Measurements from ENCODE around the gene ZNF230. TPM values are rescaled to one million over a fixed set of nuclear protein-coding genes. Genes with fewer than 3 reads are reported as not detected.
A peak's percentile ranks its signal among the peaks of the same experiment; 100 is the strongest.

The ZNF230 gene
- total RNA-seq, 4 donors from 2014 or later, result 2.7 to 7.5 (median 3.5) TPM

GRCh38 chr19:43997631-43998290, 5.0 kb upstream of the ZNF230 start:
- no peak for DNase-seq (ENCODE audit: extremely low spot score)
- Histone ChIP-seq H3K27me3 (no peaks in the 10 kb centered on the region), H3K27ac (replicated peaks in 1 of 4) (no peak overlapping the region), H3K9me3 (peaks cover 0 to 39% (median 11%) of the 10 kb centered on the region in 4 donors), H3K36me3 (peaks cover 44 to 52% (median 49%) of the 10 kb centered on the region in 4 donors), H3K4me1 (peaks cover 0 to 6% (median 5%) of the 10 kb centered on the region in 4 donors), H3K4me3 (no peak overlapping the region)
- 90% methylated on average over 9 of the region's 10 CpGs for WGBS
- TF ChIP-seq CTCF (IDR thresholded peaks at IDR 0.05), result no peak
- TF ChIP-seq POLR2AphosphoS5 (IDR thresholded peaks at IDR 0.05), result no peak
- TF ChIP-seq EP300 (IDR thresholded peaks at IDR 0.05), result no peak
- TF ChIP-seq POLR2A (IDR thresholded peaks at IDR 0.05; ENCODE audit: low read depth), result no peak
- intact Hi-C loops (cut with DNase I), result no loop called here

GRCh38 chr19:44002212-44002565, 568 bp upstream of the ZNF230 start:
- peak overlapping the region; percentile 75 to 83 (median 80) for H3K27ac ChIP-seq (replicated peaks in 1 of 4)
- no peaks in the 10 kb centered on the region for H3K27me3 ChIP-seq
- no peak for DNase-seq (ENCODE audit: extremely low spot score)
- H3K4me3 ChIP-seq, result peak overlapping the region; percentile 65 to 79 (median 74)
- TF ChIP-seq POLR2AphosphoS5 (IDR thresholded peaks at IDR 0.05), result no peak
- no peak for TF ChIP-seq POLR2A (IDR thresholded peaks at IDR 0.05; ENCODE audit: low read depth)
- TF ChIP-seq CTCF (IDR thresholded peaks at IDR 0.05), result no peak
- TF ChIP-seq EP300 (IDR thresholded peaks at IDR 0.05), result no peak
- intact Hi-C loops (cut with DNase I), result loop anchor here (2.0 to 10.0 kb wide), 4 partner anchors 17 to 303 kb away; partner anchors contain the start of genes ZNF155, ZNF223, ZNF225 and ZNF235
- H3K9me3 ChIP-seq, result peaks cover 0 to 30% (median 18%) of the 10 kb centered on the region in 4 donors
- peaks cover 5 to 20% (median 13%) of the 10 kb centered on the region in 4 donors for H3K36me3 ChIP-seq
- WGBS, result 12% methylated on average over 8 of the region's 8 CpGs
- H3K4me1 ChIP-seq, result peaks cover 12 to 18% (median 14%) of the 10 kb centered on the region in 4 donors

GRCh38 chr19:44003461-44004009, 778 bp downstream of the ZNF230 start:
- peaks cover 0 to 30% (median 22%) of the 10 kb centered on the region in 4 donors for H3K9me3 ChIP-seq
- H3K4me1 ChIP-seq, result peaks cover 12 to 18% (median 14%) of the 10 kb centered on the region in 4 donors
- WGBS, result 4% methylated on average over 12 of the region's 15 CpGs
- H3K27me3 ChIP-seq, result no peaks in the 10 kb centered on the region
- H3K27ac ChIP-seq (replicated peaks in 1 of 4), result peak overlapping the region; percentile 75 to 83 (median 80)
- TF ChIP-seq CTCF (IDR thresholded peaks at IDR 0.05), result no peak
- no peak for TF ChIP-seq POLR2AphosphoS5 (IDR thresholded peaks at IDR 0.05)
- no peak for TF ChIP-seq POLR2A (IDR thresholded peaks at IDR 0.05; ENCODE audit: low read depth)
- TF ChIP-seq EP300 (IDR thresholded peaks at IDR 0.05), result no peak
- intact Hi-C loops (cut with DNase I), result loop anchor here (2.0 to 10.0 kb wide), 4 partner anchors 19 to 301 kb away; partner anchors contain the start of genes ZNF155, ZNF223, ZNF225 and ZNF235
- peak; percentile 66 for DNase-seq (ENCODE audit: extremely low spot score)
- peaks cover 18 to 26% (median 20%) of the 10 kb centered on the region in 4 donors for H3K36me3 ChIP-seq
- peak overlapping the region; percentile 65 to 79 (median 74) for H3K4me3 ChIP-seq

GRCh38 chr19:44005973-44006372, 3.2 kb downstream of the ZNF230 start:
- intact Hi-C loops (cut with DNase I), result loop anchor here (10.0 kb wide), 2 partner anchors 49 to 299 kb away; partner anchors contain the start of genes ZNF223 and ZNF235
- Histone ChIP-seq H3K36me3 (peaks cover 42 to 50% (median 45%) of the 10 kb centered on the region in 4 donors), H3K9me3 (peaks cover 10 to 53% (median 43%) of the 10 kb centered on the region in 4 donors)

More at GRCh38 chr19:44005973-44006372, 3.2 kb downstream of the ZNF230 start:
- no peaks in the 10 kb centered on the region for H3K27me3 ChIP-seq
- no peak for TF ChIP-seq POLR2AphosphoS5 (IDR thresholded peaks at IDR 0.05)
- TF ChIP-seq CTCF (IDR thresholded peaks at IDR 0.05), result no peak
- no peak for TF ChIP-seq POLR2A (IDR thresholded peaks at IDR 0.05; ENCODE audit: low read depth)
- TF ChIP-seq EP300 (IDR thresholded peaks at IDR 0.05), result no peak
- no peak overlapping the region for H3K4me3 ChIP-seq
- WGBS, result 80% methylated on average over 1 of the region's 1 CpG
- peaks cover 12 to 18% (median 14%) of the 10 kb centered on the region in 4 donors for H3K4me1 ChIP-seq
- no peak for DNase-seq (ENCODE audit: extremely low spot score)
- H3K27ac ChIP-seq (replicated peaks in 1 of 4), result no peak overlapping the region

All from esophagus muscularis mucosa (tissue), 4 donors.